ENCODE measurements around the gene BHLHE41.

The BHLHE41 gene

GRCh38 chr12:26091822-26092221 lies 33.0 kb downstream of the BHLHE41 start:
- TF ChIP-seq PPARA (CRISPR knock-in tag; IDR thresholded peaks at IDR 0.05; ENCODE audit: borderline replicate concordance): no peak
- TF ChIP-seq ISL1 (CRISPR knock-in tag; IDR thresholded peaks at IDR 0.05): no peak
- TF ChIP-seq ZNF8 (CRISPR knock-in tag; IDR thresholded peaks at IDR 0.05): no peak
- TF ChIP-seq ZFP30 (CRISPR knock-in tag; IDR thresholded peaks at IDR 0.05): no peak
- TF ChIP-seq TCF4 (CRISPR knock-in tag; IDR thresholded peaks at IDR 0.05; ENCODE audit: borderline replicate concordance): no peak
- TF ChIP-seq POU6F1 (CRISPR knock-in tag; IDR thresholded peaks at IDR 0.05; ENCODE audit: borderline replicate concordance, low read depth): no peak
- no peak for TF ChIP-seq CSDC2 (CRISPR knock-in tag; IDR thresholded peaks at IDR 0.05)
- peak; percentile 71 for ATAC-seq

GRCh38 chr12:26090836-26091510 lies 33.9 kb downstream of the BHLHE41 start:
- ATAC-seq: peak; percentile 38; the same call in 2 of the 3 replicates
- no peak for TF ChIP-seq ISL1 (CRISPR knock-in tag; IDR thresholded peaks at IDR 0.05)
- TF ChIP-seq ZNF8 (CRISPR knock-in tag; IDR thresholded peaks at IDR 0.05): no peak
- TF ChIP-seq RARB (CRISPR knock-in tag; IDR thresholded peaks at IDR 0.05): no peak
- TF ChIP-seq CSRNP3 (CRISPR knock-in tag; IDR thresholded peaks at IDR 0.05): no peak
- no peak for TF ChIP-seq ZC3H10 (CRISPR knock-in tag; IDR thresholded peaks at IDR 0.05)
- no peak for TF ChIP-seq ZFP3 (CRISPR knock-in tag; IDR thresholded peaks at IDR 0.05)
- no peak for TF ChIP-seq OSR1 (CRISPR knock-in tag; IDR thresholded peaks at IDR 0.05)
- TF ChIP-seq ZNF565 (CRISPR knock-in tag; conservative IDR thresholded peaks at IDR 0.05; ENCODE audit: low read depth): no peak
- TF ChIP-seq PATZ1 (CRISPR knock-in tag; IDR thresholded peaks at IDR 0.05; ENCODE audit: borderline replicate concordance): no peak
- no peak for TF ChIP-seq ESRRG (CRISPR knock-in tag; IDR thresholded peaks at IDR 0.05)
- no peak for TF ChIP-seq TSHZ2 (CRISPR knock-in tag; IDR thresholded peaks at IDR 0.05)
- TF ChIP-seq GLIS3 (CRISPR knock-in tag; IDR thresholded peaks at IDR 0.05): no peak
- TF ChIP-seq POU6F1 (CRISPR knock-in tag; IDR thresholded peaks at IDR 0.05; ENCODE audit: borderline replicate concordance, low read depth): no peak
- TF ChIP-seq TOX (CRISPR knock-in tag; IDR thresholded peaks at IDR 0.05; ENCODE audit: borderline replicate concordance): no peak
- TF ChIP-seq CREB5 (CRISPR knock-in tag; IDR thresholded peaks at IDR 0.05; ENCODE audit: low read depth): no peak

Data from SK-N-SH treated with all-trans-retinoic acid at 6 μM for 48 hours (cell line).